B cell (primary cell): ENCODE measurements around the gene RAD9B.

Source experiments
- CTCF ChIP-seq: fragments of 200-600 bp; IDR thresholded peaks from one replicate; pipeline ENCODE4 v1.8.0; 2022; ENCODE audit warnings: antibody characterized with exemption, mild to moderate bottlenecking
- EZH2 ChIP-seq: IDR thresholded peaks from 2 replicates; pipeline ENCODE4 v1.6.1; 2012; ENCODE audit warnings: borderline replicate concordance, low read depth, mild to moderate bottlenecking, moderate library complexity, low read length; ENCODE audit not compliant: insufficient read depth, poor library complexity, severe bottlenecking

GRCh38 chr12:110513842-110514241, 11.7 kb downstream of the RAD9B start:
- TF ChIP-seq EZH2 (no peak), CTCF (no peak)
